ENCODE results near the gene NYAP2.

DNA sequence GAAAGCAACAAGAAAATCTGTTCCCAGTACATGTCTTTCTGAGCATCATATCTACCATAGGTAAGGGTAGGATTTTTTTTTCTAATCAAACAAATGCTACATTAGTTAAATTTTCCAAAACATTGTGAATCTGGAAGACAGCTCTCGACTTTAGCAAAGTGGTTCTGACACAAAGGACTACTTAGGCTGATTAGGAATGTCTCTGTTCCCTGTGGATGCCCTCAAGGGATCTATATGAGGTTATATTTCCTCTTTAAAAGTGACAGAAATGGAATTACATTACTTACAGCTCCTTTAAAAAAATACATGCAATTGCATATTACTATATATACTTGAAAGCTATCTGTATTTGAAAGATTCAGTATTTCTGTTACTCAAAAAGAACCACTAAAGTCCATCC is 15.4 kb downstream of the NYAP2 start:
- TF ChIP-seq SUZ12 (IDR thresholded peaks at IDR 0.05; ENCODE audit: extremely low read depth, insufficient read depth, insufficient read length) (no peak), YY1 (IDR thresholded peaks at IDR 0.05; ENCODE audit: insufficient read depth, insufficient read length) (no peak)

All from NT2/D1 (cell line).